IgD-negative memory B cell (primary cell): ENCODE data around the gene SAMD4A. TPM values are rescaled to one million over a fixed set of nuclear protein-coding genes. Genes with fewer than 3 reads are reported as not detected.

Experiments
- H3K27ac Mint-ChIP-seq, 3 donors: one replicate each; pipeline ENCODE4 v1.8.0; 2020 to 2022; ENCODE audit warnings: mild to moderate bottlenecking in 3 of 3, mixed read lengths in 3 of 3, moderate library complexity in 1 of 3
- H3K27me3 Mint-ChIP-seq: one replicate; pipeline ENCODE4 v1.8.0; 2021; ENCODE audit warnings: mixed read lengths
- H3K36me3 Mint-ChIP-seq: one replicate; pipeline ENCODE4 v1.8.0; 2020; ENCODE audit warnings: mild to moderate bottlenecking, mixed read lengths
- H3K4me1 Mint-ChIP-seq, 3 donors: one replicate each; pipeline ENCODE4 v1.8.0; 2020 to 2022; ENCODE audit warnings: mixed read lengths in 3 of 3, mild to moderate bottlenecking in 1 of 3
- H3K4me3 Mint-ChIP-seq, 4 donors: one replicate each; pipeline ENCODE4 v1.8.0; 2020 to 2022; ENCODE audit warnings: mild to moderate bottlenecking in 4 of 4, mixed read lengths in 4 of 4, moderate library complexity in 3 of 4
- H3K9me3 Mint-ChIP-seq, 3 donors: one replicate each; pipeline ENCODE4 v1.8.0; 2020 to 2021; ENCODE audit warnings: mixed read lengths in 3 of 3, mild to moderate bottlenecking in 1 of 3
- polyA plus RNA-seq: library from polyadenylated mRNA; unstranded; fragments of 300-500 nt; fragmentation: Illumina TruSeq; gene quantifications from one replicate; pipeline ENCODE4 v1.2.3, GENCODE V29; 2021

SAMD4A gene
- polyA plus RNA-seq, 1 donor from 2014 or later = 5.8 TPM

GRCh38 chr14:54572316-54572715 is 5.4 kb downstream of the SAMD4A start:
- Mint-ChIP-seq H3K9me3 (peaks cover 2 to 6% (median 2%) of the 10 kb centered on the region in 3 donors), H3K36me3 (peaks cover 12% of the 10 kb centered on the region), H3K4me1 (peaks cover 11 to 26% (median 25%) of the 10 kb centered on the region in 3 donors), H3K27ac (no peak overlapping the region), H3K27me3 (peaks cover 2% of the 10 kb centered on the region), H3K4me3 (no peak overlapping the region)

DNA sequence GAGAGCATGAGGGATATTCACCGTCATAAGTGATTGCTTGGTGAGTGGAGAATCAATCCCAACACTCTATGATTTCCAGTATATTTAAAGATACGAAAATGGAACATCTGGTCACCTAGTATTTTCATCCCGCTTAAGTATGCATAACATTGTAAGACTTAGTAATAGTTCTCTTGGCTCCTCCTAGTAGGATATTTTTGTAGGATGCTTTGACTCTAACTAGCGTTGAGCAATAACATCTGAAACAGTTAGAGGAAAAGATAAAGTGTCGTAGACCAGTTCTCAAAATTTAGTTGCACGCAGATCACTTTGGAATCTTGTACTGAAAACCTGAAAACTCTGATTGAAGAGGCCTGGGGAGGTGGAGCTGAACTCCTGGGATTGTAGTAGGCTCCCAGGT is 7.6 kb downstream of the SAMD4A start:
- Mint-ChIP-seq H3K27me3 (peaks cover 2% of the 10 kb centered on the region), H3K36me3 (peaks cover 10% of the 10 kb centered on the region), H3K4me1 (peaks cover 6 to 17% (median 16%) of the 10 kb centered on the region in 3 donors), H3K27ac (peak overlapping the region in 1 of 3 donors; percentile 61), H3K4me3 (no peak overlapping the region), H3K9me3 (peaks cover 2 to 6% (median 2%) of the 10 kb centered on the region in 3 donors)

GRCh38 chr14:54577494-54577893 is 10.6 kb downstream of the SAMD4A start:
- Mint-ChIP-seq H3K36me3 (peaks cover 3% of the 10 kb centered on the region), H3K4me3 (no peak overlapping the region), H3K27ac (no peak overlapping the region), H3K4me1 (peaks cover 4 to 16% (median 12%) of the 10 kb centered on the region in 3 donors), H3K27me3 (no peaks in the 10 kb centered on the region), H3K9me3 (no peaks in the 10 kb centered on the region)

GRCh38 chr14:54577977-54578376 is 11.0 kb downstream of the SAMD4A start:
- Mint-ChIP-seq H3K36me3 (peaks cover 3% of the 10 kb centered on the region), H3K4me1 (peaks cover 4 to 16% (median 12%) of the 10 kb centered on the region in 3 donors), H3K27ac (no peak overlapping the region), H3K9me3 (no peaks in the 10 kb centered on the region), H3K4me3 (no peak overlapping the region), H3K27me3 (no peaks in the 10 kb centered on the region)

GRCh38 chr14:54579621-54580020 is 12.7 kb downstream of the SAMD4A start:
- peaks cover 2 to 17% (median 16%) of the 10 kb centered on the region in 3 donors for H3K4me1 Mint-ChIP-seq
- no peak overlapping the region for H3K4me3 Mint-ChIP-seq
- H3K9me3 Mint-ChIP-seq = no peaks in the 10 kb centered on the region
- peaks cover 1% of the 10 kb centered on the region for H3K36me3 Mint-ChIP-seq
- H3K27me3 Mint-ChIP-seq = no peaks in the 10 kb centered on the region
- no peak overlapping the region for H3K27ac Mint-ChIP-seq

- H3K4me1 Mint-ChIP-seq = peaks cover 2 to 16% (median 16%) of the 10 kb centered on the region in 3 donors
- peak overlapping the region in 1 of 3 donors; percentile 6 for H3K27ac Mint-ChIP-seq
- peaks cover 1% of the 10 kb centered on the region for H3K36me3 Mint-ChIP-seq
- H3K9me3 Mint-ChIP-seq = no peaks in the 10 kb centered on the region
- H3K27me3 Mint-ChIP-seq = no peaks in the 10 kb centered on the region
- H3K4me3 Mint-ChIP-seq = no peak overlapping the region
Observed at GRCh38 chr14:54580933-54581332, 14.0 kb downstream of the SAMD4A start.

- Mint-ChIP-seq H3K4me1 (peaks cover 2 to 18% (median 11%) of the 10 kb centered on the region in 3 donors), H3K9me3 (no peaks in the 10 kb centered on the region), H3K27ac (no peak overlapping the region), H3K36me3 (peaks cover 3% of the 10 kb centered on the region), H3K27me3 (no peaks in the 10 kb centered on the region), H3K4me3 (no peak overlapping the region)
Observed at GRCh38 chr14:54582334-54582733, 15.4 kb downstream of the SAMD4A start.

GRCh38 chr14:54584097-54584496 is 17.2 kb downstream of the SAMD4A start:
- Mint-ChIP-seq H3K4me3 (no peak overlapping the region), H3K36me3 (peaks cover 3% of the 10 kb centered on the region), H3K27ac (no peak overlapping the region), H3K4me1 (peaks cover 0 to 18% (median 15%) of the 10 kb centered on the region in 3 donors), H3K9me3 (no peaks in the 10 kb centered on the region), H3K27me3 (no peaks in the 10 kb centered on the region)

DNA sequence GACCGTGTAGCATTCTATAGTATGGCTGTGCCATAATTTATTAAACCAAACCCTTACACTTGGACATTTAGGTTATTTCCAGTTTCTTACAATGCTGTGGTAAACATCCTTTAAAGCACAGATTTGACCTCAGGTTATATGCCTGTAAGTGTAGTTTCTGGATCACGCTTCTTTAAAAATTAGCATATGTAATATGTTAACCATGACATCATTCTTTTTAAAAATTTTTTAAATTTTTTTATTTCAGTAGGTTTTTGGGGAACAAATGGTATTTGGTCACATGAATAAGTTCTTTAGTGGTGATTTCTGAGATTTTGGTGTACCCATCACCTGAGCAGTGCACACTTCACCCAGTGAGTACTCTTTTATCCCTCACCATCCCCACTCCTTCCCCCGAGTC is 18.3 kb downstream of the SAMD4A start:
- no peaks in the 10 kb centered on the region for H3K27me3 Mint-ChIP-seq
- H3K9me3 Mint-ChIP-seq = no peaks in the 10 kb centered on the region

DNA sequence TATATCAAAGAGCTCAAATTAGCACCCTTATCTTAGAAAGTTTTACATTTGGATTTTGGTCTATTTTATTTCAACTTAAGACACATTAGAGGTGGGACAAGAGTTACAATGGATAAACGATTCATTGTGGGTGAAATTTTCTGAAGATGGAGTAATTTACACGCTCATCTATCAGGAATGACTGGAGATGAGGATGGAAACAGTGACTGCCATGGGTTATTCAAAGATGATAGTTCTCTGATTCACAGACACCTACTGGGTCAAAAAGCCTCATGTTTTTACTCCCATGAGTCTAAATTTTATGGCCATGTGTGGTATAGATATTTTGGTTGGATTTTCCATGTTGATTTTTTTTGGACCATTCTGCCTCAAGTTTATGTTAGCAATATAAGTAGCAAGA is 22.1 kb downstream of the SAMD4A start:
- H3K36me3 Mint-ChIP-seq = peaks cover 7% of the 10 kb centered on the region
- peaks cover 6 to 30% (median 9%) of the 10 kb centered on the region in 3 donors for H3K4me1 Mint-ChIP-seq
- no peak overlapping the region for H3K27ac Mint-ChIP-seq
- H3K4me3 Mint-ChIP-seq = no peak overlapping the region
- no peaks in the 10 kb centered on the region for H3K9me3 Mint-ChIP-seq
- no peaks in the 10 kb centered on the region for H3K27me3 Mint-ChIP-seq

More for the DNA sequence above, 18.3 kb downstream of the SAMD4A start:
- Mint-ChIP-seq H3K4me3 (no peak overlapping the region), H3K36me3 (peaks cover 5% of the 10 kb centered on the region), H3K27ac (no peak overlapping the region), H3K4me1 (peaks cover 0 to 17% (median 15%) of the 10 kb centered on the region in 3 donors)

DNA sequence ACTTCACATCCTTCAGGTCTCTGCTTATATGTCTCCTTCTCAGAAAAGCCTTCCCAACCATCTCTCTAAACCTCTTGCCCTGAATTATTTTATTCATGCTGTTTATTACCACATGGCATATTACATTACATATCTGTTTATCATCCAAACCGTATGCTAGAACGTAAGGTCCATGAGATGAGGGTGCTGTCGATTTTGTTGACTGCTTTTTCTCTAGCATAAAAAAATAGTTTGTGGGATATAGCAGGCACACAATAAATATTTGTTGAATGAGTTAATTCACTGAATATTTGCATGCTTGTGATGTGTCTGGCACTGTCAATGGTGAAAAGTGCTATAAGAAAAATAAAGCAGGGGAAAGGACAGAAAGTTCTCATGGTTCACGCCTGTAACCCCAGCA is 22.9 kb downstream of the SAMD4A start:
- peaks cover 8 to 29% (median 9%) of the 10 kb centered on the region in 3 donors for H3K4me1 Mint-ChIP-seq

DNA sequence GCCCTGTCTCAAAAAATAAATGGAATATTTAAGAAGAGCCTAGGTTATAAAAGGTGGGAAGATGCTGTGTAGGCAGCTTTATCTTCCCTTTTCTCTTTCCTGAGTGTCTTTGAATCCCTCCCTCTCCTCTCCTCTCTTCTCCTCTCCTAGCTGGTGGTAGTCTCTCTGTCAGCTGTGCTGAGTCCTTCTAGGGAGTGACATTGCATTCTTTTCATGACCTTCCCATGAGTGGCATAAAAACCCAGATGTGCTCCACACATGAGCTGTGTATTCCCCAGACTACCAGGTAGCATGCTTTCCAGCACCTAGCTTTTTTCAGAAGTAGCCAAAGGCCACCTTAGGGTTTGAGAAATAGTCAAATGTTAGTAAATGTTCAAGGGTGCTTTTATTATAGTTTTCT is 23.6 kb downstream of the SAMD4A start:
- H3K27me3 Mint-ChIP-seq = no peaks in the 10 kb centered on the region
- H3K27ac Mint-ChIP-seq = no peak overlapping the region
- no peaks in the 10 kb centered on the region for H3K9me3 Mint-ChIP-seq
- peaks cover 10 to 29% (median 11%) of the 10 kb centered on the region in 3 donors for H3K4me1 Mint-ChIP-seq
- no peak overlapping the region for H3K4me3 Mint-ChIP-seq
- peaks cover 7% of the 10 kb centered on the region for H3K36me3 Mint-ChIP-seq

More for the DNA sequence above, 22.9 kb downstream of the SAMD4A start:
- Mint-ChIP-seq H3K36me3 (peaks cover 7% of the 10 kb centered on the region), H3K27me3 (no peaks in the 10 kb centered on the region), H3K9me3 (no peaks in the 10 kb centered on the region), H3K4me3 (no peak overlapping the region), H3K27ac (no peak overlapping the region)

GRCh38 chr14:54591461-54591860 is 24.5 kb downstream of the SAMD4A start:
- no peak overlapping the region for H3K27ac Mint-ChIP-seq
- H3K4me1 Mint-ChIP-seq = peaks cover 10 to 29% (median 11%) of the 10 kb centered on the region in 3 donors
- H3K4me3 Mint-ChIP-seq = no peak overlapping the region
- H3K27me3 Mint-ChIP-seq = no peaks in the 10 kb centered on the region
- H3K9me3 Mint-ChIP-seq = no peaks in the 10 kb centered on the region
- peaks cover 4% of the 10 kb centered on the region for H3K36me3 Mint-ChIP-seq

DNA sequence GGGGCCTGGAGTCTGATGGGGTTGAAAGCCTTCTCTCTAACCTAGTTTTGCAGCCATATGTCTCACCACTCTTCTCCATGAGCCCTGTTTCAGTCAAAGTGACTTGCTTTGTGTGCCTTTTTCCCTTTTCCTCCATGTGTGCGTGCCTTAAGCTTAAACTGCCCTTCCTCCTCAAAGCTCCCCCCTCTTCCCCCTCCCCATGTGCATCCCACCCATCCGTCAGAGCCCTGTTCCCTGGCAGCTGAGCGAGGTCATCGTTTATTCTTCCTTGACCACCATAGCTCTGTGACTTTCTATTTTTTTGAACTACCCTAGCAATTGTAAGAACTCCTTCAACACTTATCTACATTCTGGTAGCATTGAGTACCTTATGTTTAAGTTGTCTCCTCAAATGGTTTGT is 24.9 kb downstream of the SAMD4A start:
- Mint-ChIP-seq H3K9me3 (no peaks in the 10 kb centered on the region), H3K27ac (no peak overlapping the region), H3K27me3 (no peaks in the 10 kb centered on the region), H3K36me3 (peaks cover 4% of the 10 kb centered on the region), H3K4me3 (no peak overlapping the region), H3K4me1 (peaks cover 10 to 25% (median 11%) of the 10 kb centered on the region in 3 donors)

DNA sequence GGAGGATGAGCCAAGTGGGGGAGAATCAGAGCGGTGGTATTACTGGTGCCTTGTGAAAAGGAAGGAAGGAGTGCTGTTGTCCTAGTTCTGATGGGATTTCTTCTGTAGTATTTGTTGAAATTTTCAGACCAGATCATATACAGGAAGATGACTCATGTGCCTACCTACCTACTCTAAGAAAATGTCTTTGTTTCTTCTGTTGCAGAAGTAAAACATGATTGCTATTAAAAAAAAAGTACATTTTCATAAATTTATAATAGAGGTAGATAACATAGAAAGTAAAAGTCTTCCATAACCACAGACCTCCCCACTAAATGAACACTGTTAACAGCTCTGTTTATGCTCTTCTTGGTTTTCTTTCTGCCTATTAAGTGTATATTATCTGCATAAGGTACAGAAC is 26.9 kb downstream of the SAMD4A start:
- H3K9me3 Mint-ChIP-seq = no peaks in the 10 kb centered on the region
- H3K27ac Mint-ChIP-seq = no peak overlapping the region
- peaks cover 4% of the 10 kb centered on the region for H3K36me3 Mint-ChIP-seq
- H3K4me1 Mint-ChIP-seq = peaks cover 3 to 15% (median 11%) of the 10 kb centered on the region in 3 donors
- peak overlapping the region in 1 of 4 donors; percentile 61 for H3K4me3 Mint-ChIP-seq
- no peaks in the 10 kb centered on the region for H3K27me3 Mint-ChIP-seq

- H3K4me1 Mint-ChIP-seq = peaks cover 3 to 17% (median 11%) of the 10 kb centered on the region in 3 donors
- H3K36me3 Mint-ChIP-seq = peaks cover 2% of the 10 kb centered on the region
- H3K9me3 Mint-ChIP-seq = no peaks in the 10 kb centered on the region
- H3K27me3 Mint-ChIP-seq = no peaks in the 10 kb centered on the region
- H3K27ac Mint-ChIP-seq = no peak overlapping the region
- H3K4me3 Mint-ChIP-seq = no peak overlapping the region
Observed at GRCh38 chr14:54594537-54594936, 27.6 kb downstream of the SAMD4A start.
